Skeletal muscle tissue (tissue), 4 donors: ENCODE results near the gene SBF1. TPM values are rescaled to one million over a fixed set of nuclear protein-coding genes. Genes with fewer than 3 reads are reported as not detected.
"Not testable (repeated sequence)": the region's sequence is repeated elsewhere in the genome, so short reads cannot be mapped to it uniquely, and the experiment has no call there.

Experiments used
- H3K27ac ChIP-seq: one replicate; pipeline ENCODE4 v1.7.0; 2013; ENCODE audit warnings: mild to moderate bottlenecking, low read depth, low read length, inconsistent platforms
- H3K27me3 ChIP-seq, 3 donors: one replicate each; pipeline ENCODE4 v1.7.0; 2013; ENCODE audit warnings: low read length in 3 of 3; ENCODE audit not compliant: control insufficient read depth in 3 of 3, insufficient read depth in 3 of 3
- H3K36me3 ChIP-seq, 3 donors: one replicate each; pipeline ENCODE4 v1.7.0; 2013; ENCODE audit warnings: low read length in 3 of 3; ENCODE audit not compliant: control insufficient read depth in 3 of 3, insufficient read depth in 3 of 3
- H3K4me1 ChIP-seq, 3 donors: one replicate each; pipeline ENCODE4 v1.7.0; 2013; ENCODE audit warnings: low read length in 3 of 3, mild to moderate bottlenecking in 3 of 3; ENCODE audit not compliant: control insufficient read depth in 3 of 3, insufficient read depth in 3 of 3
- H3K4me3 ChIP-seq, 3 donors: one replicate each; pipeline ENCODE4 v1.7.0; 2013; ENCODE audit warnings: low read length in 3 of 3
- H3K9ac ChIP-seq, 3 donors: one replicate each; pipeline ENCODE4 v1.7.0; 2013; ENCODE audit warnings: low read length in 3 of 3, mild to moderate bottlenecking in 3 of 3, moderate library complexity in 2 of 3, low read depth in 1 of 3
- H3K9me3 ChIP-seq, 3 donors: one replicate each; pipeline ENCODE4 v1.7.0; 2013; ENCODE audit warnings: low read length in 3 of 3; ENCODE audit not compliant: control insufficient read depth in 3 of 3
- total RNA-seq: library from RNA; depleted of rRNA; stranded (reverse); fragments of >200 nt; gene quantifications from one replicate; pipeline ENCODE4 v1.2.3, GENCODE V29; 2014
- donor health status: Osteomylitis.

Gene SBF1
- total RNA-seq, 1 donor from 2014 or later = 30.8 TPM

DNA sequence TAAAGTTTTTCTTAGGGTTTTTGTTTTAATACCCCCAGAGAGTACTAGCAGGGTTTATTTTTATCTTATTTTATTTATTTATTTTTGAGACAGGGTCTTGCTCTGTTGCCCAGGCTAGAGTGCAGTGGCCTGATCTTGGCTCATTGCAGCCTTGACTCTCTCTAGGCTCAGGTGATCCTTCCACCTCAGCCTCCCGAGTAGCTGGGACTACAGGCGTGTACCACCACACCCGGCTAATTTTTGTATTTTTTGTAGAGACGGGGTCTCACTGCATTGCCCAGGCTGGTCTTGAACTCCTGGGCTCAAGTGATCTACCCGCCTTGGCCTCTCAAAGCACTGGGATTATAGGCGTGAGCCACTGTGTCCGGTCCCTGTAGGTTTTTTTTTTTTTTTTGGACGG, 45.3 kb upstream of the SBF1 start:
- peaks cover 57 to 61% (median 60%) of the 10 kb centered on the region in 3 donors for H3K36me3 ChIP-seq
- not testable (repeated sequence) for H3K27me3 ChIP-seq, H3K9me3 ChIP-seq, H3K4me3 ChIP-seq, H3K9ac ChIP-seq, H3K27ac ChIP-seq
- H3K4me1 ChIP-seq = peaks cover 11 to 14% (median 13%) of the 10 kb centered on the region in 3 donors

DNA sequence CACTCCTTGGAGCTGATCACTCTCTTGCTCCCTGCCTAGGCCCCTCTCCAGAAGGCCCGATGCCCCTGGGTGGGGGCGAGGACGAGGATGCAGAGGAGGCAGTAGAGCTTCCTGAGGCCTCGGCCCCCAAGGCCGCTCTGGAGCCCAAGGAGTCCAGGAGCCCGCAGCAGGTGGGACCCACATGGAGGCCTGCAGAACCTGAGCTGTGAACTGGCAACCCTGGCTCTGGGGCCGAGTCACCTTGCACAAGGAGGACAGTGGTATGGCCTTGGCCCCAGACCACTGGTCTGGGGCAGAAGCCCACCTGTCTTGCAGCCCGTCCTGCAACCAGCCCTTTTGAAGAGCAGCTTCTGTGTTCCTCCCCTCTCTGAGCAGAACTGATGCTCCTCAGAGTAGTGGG, 44.3 kb upstream of the SBF1 start:
- no peaks in the 10 kb centered on the region for H3K9me3 ChIP-seq
- H3K4me1 ChIP-seq = peaks cover 2 to 4% (median 3%) of the 10 kb centered on the region in 3 donors
- H3K27me3 ChIP-seq = no peaks in the 10 kb centered on the region
- no peak overlapping the region for H3K4me3 ChIP-seq
- H3K9ac ChIP-seq = no peak overlapping the region
- H3K36me3 ChIP-seq = peaks cover 60 to 66% (median 61%) of the 10 kb centered on the region in 3 donors
- H3K27ac ChIP-seq = no peak overlapping the region

DNA sequence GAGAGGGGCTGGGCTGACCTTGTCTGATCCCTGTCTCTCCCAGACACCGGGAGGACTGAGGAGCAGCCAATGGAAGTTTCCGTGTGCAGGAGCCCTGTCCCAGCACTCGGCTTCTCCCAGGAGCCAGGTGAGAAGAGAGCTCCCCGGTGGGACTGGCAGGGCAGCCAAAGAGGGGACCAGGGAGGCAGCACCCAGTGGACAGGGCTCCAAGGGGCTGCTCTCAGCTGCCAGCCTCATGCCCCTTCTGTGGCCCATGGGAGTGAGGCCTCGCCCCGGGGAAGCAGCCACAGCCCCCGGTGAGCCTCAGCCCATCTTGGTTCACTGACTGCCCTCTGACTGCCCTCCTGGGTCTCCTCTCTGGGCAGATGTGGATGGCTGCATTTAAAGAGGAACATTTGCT, 43.8 kb upstream of the SBF1 start:
- Histone ChIP-seq H3K9ac (no peak overlapping the region), H3K27ac (no peak overlapping the region), H3K36me3 (peaks cover 55 to 62% (median 55%) of the 10 kb centered on the region in 3 donors), H3K27me3 (no peaks in the 10 kb centered on the region), H3K4me1 (no peaks in the 10 kb centered on the region), H3K4me3 (no peak overlapping the region), H3K9me3 (no peaks in the 10 kb centered on the region)

DNA sequence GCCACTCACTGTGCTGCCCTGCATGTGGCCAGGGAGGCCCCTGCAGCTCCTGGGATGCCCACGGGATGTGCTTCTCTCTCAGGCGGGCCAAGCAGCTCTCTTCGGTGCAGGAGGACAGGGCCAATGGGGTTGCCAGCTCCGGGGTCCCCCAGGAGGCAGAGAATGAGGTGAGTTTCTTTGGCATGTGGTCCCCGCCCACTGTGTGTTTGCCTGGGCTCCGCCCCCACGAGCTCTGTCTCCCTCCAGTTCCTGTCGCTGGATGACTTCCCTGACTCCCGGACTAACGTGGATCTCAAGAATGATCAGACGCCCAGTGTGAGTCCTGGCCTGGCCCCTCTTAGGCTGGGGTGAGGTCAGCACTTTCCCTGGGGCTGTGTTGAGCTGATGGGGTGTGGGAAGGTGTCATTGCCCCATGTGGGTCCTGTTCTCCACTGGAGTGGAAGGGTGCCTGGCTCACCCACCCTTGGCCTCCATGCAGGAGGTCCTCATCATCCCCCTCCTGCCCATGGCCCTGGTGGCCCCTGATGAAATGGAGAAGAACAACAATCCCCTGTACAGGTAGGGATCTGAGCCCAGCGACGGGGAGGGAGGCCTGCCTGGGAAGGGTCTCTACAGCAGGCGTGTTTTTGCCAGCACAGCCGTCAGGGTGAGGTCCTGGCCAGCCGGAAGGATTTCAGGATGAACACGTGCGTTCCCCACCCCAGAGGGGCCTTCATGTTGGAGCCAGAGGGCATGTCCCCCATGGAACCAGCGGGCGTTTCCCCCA, 42.8 kb upstream of the SBF1 start:
- H3K27ac ChIP-seq = no peak overlapping the region
- peaks cover 46 to 52% (median 46%) of the 10 kb centered on the region in 3 donors for H3K36me3 ChIP-seq

DNA sequence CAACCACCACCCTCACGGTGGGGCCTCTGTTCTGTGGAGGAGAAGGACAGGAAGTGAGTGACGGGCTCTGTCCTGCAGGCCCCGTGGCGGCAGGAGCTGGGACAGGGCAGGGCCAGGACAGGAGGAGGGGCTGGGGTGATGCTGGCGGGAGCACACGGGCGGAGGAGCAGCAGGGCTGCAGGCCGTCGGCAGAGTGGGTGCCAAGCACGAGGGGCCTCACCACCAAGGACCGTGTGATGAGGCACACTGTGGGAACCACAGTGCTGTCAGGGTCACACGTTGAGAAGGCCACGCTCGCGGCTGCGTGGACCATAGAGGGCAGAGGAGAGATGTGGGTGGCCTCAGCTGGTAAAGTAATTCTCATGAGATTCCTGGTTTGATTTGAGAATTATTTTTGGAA, 42.1 kb upstream of the SBF1 start:
- Histone ChIP-seq H3K9me3 (no peaks in the 10 kb centered on the region), H3K4me3 (no peak overlapping the region), H3K27me3 (no peaks in the 10 kb centered on the region), H3K36me3 (peaks cover 40 to 50% (median 40%) of the 10 kb centered on the region in 3 donors), H3K27ac (no peak overlapping the region), H3K4me1 (no peaks in the 10 kb centered on the region), H3K9ac (no peak overlapping the region)

More for the DNA sequence above, 42.8 kb upstream of the SBF1 start:
- H3K4me1 ChIP-seq = no peaks in the 10 kb centered on the region
- no peak overlapping the region for H3K4me3 ChIP-seq
- no peak overlapping the region for H3K9ac ChIP-seq
- no peaks in the 10 kb centered on the region for H3K9me3 ChIP-seq
- H3K27me3 ChIP-seq = no peaks in the 10 kb centered on the region

DNA sequence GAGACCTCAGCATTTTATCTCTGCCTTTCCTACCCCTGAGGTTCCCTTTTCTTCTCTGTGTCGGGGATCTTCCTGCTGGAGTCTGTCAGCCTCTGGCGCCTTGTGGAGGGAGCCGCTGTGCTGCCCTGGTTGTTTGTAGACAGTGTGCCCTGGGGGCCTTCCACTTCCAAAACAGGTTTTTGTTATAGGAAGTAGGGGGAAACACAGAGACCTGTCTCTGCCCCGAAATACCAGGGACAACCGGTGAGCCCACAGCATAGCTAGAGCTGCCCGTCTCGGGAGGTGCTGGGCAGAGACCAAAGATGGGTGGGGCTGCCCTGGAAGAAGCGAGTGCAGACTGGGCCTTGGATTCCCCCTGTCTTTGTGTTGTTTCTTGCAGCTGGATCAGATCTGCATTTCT, 41.2 kb upstream of the SBF1 start:
- no peaks in the 10 kb centered on the region for H3K9me3 ChIP-seq
- peaks cover 32 to 44% (median 37%) of the 10 kb centered on the region in 3 donors for H3K36me3 ChIP-seq
- H3K4me3 ChIP-seq = no peak overlapping the region
- no peak overlapping the region for H3K27ac ChIP-seq
- no peaks in the 10 kb centered on the region for H3K4me1 ChIP-seq
- H3K27me3 ChIP-seq = no peaks in the 10 kb centered on the region
- no peak overlapping the region for H3K9ac ChIP-seq

DNA sequence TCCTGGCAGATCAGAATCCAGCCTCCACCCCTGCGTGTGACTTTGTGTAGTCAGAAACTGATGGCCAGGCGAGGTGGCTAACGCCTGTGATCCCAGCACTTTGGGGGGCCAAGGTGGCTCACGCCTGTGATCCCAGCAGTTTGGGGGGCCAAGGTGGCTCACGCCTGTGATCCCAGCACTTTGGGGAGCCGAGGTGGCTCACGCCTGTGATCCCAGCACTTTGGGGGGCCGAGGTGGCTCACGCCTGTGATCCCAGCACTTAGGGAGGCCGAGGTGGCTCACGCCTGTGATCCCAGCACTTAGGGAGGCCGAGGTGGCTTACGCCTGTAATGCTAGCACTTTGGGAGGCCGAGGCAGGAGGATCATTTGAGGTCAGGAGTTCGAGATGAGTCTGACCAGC, 38.3 kb upstream of the SBF1 start:
- H3K36me3 ChIP-seq = peaks cover 22 to 30% (median 25%) of the 10 kb centered on the region in 3 donors

DNA sequence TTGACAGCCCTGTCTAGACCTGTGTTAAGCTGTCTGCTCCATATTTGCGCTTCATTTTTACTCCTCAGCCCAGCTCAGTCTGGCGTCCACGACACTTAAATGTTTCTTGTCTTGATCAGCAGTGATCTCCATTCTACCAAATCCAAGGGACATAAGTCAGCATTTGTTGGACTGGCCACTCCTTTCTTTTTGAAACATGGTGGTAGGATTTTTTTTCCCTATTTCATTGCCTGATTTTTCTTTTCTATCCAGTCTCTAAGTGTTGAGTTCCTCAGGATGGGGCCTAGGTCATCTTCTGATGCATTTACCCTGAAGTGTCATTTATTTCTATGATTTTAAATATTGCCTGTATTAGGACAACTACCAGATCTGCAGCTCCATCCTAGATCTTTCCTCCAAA, 34.1 kb upstream of the SBF1 start:
- Histone ChIP-seq H3K9ac (peak overlapping the region; percentile 81 to 83 (median 81)), H3K27ac (peak overlapping the region; percentile 83), H3K9me3 (no peaks in the 10 kb centered on the region), H3K36me3 (peaks cover 12 to 19% (median 17%) of the 10 kb centered on the region in 3 donors), H3K4me3 (peak overlapping the region; percentile 92 to 94 (median 93)), H3K4me1 (peaks cover 22 to 32% (median 23%) of the 10 kb centered on the region in 3 donors), H3K27me3 (no peaks in the 10 kb centered on the region)

More for the DNA sequence above, 38.3 kb upstream of the SBF1 start:
- no peak overlapping the region for H3K27ac ChIP-seq
- no peak overlapping the region for H3K4me3 ChIP-seq
- no peaks in the 10 kb centered on the region for H3K9me3 ChIP-seq
- no peaks in the 10 kb centered on the region for H3K27me3 ChIP-seq
- H3K9ac ChIP-seq = no peak overlapping the region
- H3K4me1 ChIP-seq = peaks cover 11 to 13% (median 12%) of the 10 kb centered on the region in 3 donors

DNA sequence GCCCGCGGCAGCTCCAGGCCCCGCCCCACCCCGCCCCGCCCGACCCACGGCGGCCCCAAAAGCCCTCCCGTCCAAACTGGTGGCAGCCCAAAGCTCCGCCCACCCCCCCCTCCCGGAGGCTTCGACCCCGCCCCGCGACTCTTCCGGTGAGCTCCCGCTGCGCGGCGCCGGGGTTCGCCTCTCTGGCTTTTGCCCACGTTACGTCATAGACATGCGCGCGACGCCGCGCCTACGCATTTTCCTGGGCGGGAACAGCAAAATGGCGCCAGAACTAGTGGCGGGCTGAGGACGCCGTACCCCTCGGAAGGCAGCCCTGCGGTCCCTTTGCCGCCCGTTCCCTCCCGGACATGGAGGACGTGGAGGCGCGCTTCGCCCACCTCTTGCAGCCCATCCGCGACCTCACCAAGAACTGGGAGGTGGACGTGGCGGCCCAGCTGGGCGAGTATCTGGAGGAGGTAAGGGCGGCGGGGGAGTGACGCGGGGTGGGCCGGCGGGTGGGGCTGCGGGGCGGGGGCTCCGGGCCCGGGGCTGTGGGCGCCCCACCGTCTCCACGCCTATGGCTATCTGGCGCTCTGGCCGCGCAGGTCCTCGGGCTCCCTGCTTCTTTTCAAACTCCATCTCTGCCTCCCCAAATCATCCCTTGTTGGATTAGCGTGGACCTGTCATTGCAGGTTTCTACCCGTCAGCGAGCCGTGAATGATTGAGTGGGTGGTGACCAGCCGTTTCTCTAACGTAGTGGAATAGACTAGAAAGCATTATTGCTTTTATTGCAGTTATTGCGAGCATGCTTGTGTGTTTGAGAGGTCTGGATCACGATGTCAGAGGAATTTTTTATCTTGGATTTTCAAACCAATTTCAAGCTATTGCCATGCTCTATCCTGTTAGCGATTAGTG, 33.4 kb upstream of the SBF1 start, which contains the start of gene NCAPH2:
NCAPH2 (plus strand) TSS at position 234 of the 894 bp plus-strand sequence; CDS start at position 348, 114 bp downstream.
- no peaks in the 10 kb centered on the region for H3K9me3 ChIP-seq
- H3K27ac ChIP-seq = peak within 1 kb of the TSS; percentile 89
- peaks cover 22 to 32% (median 23%) of the 10 kb centered on the region in 3 donors for H3K4me1 ChIP-seq
- H3K27me3 ChIP-seq = no peaks in the 10 kb centered on the region
- peak within 1 kb of the TSS; percentile 94 to 96 (median 94) for H3K4me3 ChIP-seq
- peaks cover 13 to 19% (median 17%) of the 10 kb centered on the region in 3 donors for H3K36me3 ChIP-seq
- peak within 1 kb of the TSS; percentile 84 to 97 (median 97) for H3K9ac ChIP-seq
